SK-N-SH (cell line): ENCODE data around the gene LRRC15.

Experiments used
- EZH2phosphoT487 ChIP-seq: fragments of 200-600 bp; sonication (generic); IDR thresholded peaks from 2 replicates; pipeline ENCODE4 v1.6.1; 2017; ENCODE audit warnings: low read depth, mixed run types, mild to moderate bottlenecking, antibody characterized with exemption, moderate library complexity, borderline replicate concordance
- FOXM1 ChIP-seq: IDR thresholded peaks from 2 replicates; pipeline ENCODE4 v1.4.0; 2012; ENCODE audit warnings: low read depth, mild to moderate bottlenecking
- MXI1 ChIP-seq: IDR thresholded peaks from 2 replicates; pipeline ENCODE4 v1.6.1; 2012; ENCODE audit warnings: mild to moderate bottlenecking, low read depth, low read length, improper control_type of control experiment
- RAD21 ChIP-seq: IDR thresholded peaks from 2 replicates; pipeline ENCODE4 v1.6.1; 2012; ENCODE audit warnings: mild to moderate bottlenecking, low read length
- RCOR1 ChIP-seq: fragments of 150-350 bp; IDR thresholded peaks from 2 replicates; pipeline ENCODE4 v1.6.1; 2017; ENCODE audit warnings: antibody characterized with exemption, low read length
- SIN3A ChIP-seq: IDR thresholded peaks from 2 replicates; pipeline ENCODE4 v1.6.1; 2012; ENCODE audit warnings: low read depth, mild to moderate bottlenecking, low read length, moderate library complexity, borderline replicate concordance
- SMC3 ChIP-seq: IDR thresholded peaks from 2 replicates; pipeline ENCODE4 v1.6.1; 2012; ENCODE audit warnings: low read depth, low read length, improper control_type of control experiment
- TAF1 ChIP-seq: IDR thresholded peaks from 2 replicates; pipeline ENCODE4 v1.6.1; 2012; ENCODE audit warnings: low read depth, mild to moderate bottlenecking, low read length, moderate library complexity, borderline replicate concordance
- TF ChIP-seq, protein P1 (sequence below): fragments of 200-600 bp; sonication (generic); IDR thresholded peaks from 2 replicates; pipeline ENCODE4 v1.6.1; 2017; ENCODE audit warnings: antibody characterized with exemption, mild to moderate bottlenecking, moderate library complexity
- TF ChIP-seq, protein P2 (sequence below): IDR thresholded peaks from 2 replicates; pipeline ENCODE4 v1.6.1; 2012; ENCODE audit warnings: mild to moderate bottlenecking, low read depth, low read length, moderate library complexity
- TF ChIP-seq, protein P3 (sequence below): IDR thresholded peaks from 2 replicates; pipeline ENCODE4 v1.4.0; 2012; ENCODE audit warnings: low read depth, borderline replicate concordance
- TF ChIP-seq, protein P4 (sequence below): fragments of 150-350 bp; IDR thresholded peaks from 2 replicates; pipeline ENCODE4 v1.6.1; 2017; ENCODE audit warnings: antibody characterized with exemption, low read length, low read depth, borderline replicate concordance
- TF ChIP-seq, protein P5 (sequence below): IDR thresholded peaks from 2 replicates; pipeline ENCODE4 v1.4.0; 2012; ENCODE audit warnings: low read depth

DNA sequence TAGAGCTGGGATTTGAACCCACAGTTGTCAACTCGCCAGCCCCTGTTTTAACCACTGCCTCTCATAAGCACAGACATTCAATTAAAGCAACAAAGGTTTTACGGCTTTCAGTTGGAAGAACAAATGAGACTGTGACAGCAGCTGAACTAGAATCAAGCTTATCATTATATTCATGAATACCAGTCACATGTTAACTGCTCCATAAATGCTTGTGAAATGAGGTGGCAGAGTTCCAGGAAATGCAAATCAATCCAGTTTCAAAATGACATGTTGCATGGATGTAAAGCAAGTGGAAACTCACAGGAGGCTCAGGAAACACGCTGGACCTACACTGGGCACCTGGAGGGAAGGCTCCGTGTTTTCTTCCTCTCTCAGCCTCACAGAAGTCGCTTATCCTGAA, 25.7 kb upstream of the LRRC15 start:
- TF ChIP-seq EZH2phosphoT487 (no peak), RCOR1 (no peak), FOXM1 (no peak), SIN3A (no peak), SMC3 (no peak), MXI1 (no peak), TAF1 (no peak), RAD21 (no peak)
- TF ChIP-seq, protein P1, sequence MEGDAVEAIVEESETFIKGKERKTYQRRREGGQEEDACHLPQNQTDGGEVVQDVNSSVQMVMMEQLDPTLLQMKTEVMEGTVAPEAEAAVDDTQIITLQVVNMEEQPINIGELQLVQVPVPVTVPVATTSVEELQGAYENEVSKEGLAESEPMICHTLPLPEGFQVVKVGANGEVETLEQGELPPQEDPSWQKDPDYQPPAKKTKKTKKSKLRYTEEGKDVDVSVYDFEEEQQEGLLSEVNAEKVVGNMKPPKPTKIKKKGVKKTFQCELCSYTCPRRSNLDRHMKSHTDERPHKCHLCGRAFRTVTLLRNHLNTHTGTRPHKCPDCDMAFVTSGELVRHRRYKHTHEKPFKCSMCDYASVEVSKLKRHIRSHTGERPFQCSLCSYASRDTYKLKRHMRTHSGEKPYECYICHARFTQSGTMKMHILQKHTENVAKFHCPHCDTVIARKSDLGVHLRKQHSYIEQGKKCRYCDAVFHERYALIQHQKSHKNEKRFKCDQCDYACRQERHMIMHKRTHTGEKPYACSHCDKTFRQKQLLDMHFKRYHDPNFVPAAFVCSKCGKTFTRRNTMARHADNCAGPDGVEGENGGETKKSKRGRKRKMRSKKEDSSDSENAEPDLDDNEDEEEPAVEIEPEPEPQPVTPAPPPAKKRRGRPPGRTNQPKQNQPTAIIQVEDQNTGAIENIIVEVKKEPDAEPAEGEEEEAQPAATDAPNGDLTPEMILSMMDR, result no peak
- TF ChIP-seq, protein P2, sequence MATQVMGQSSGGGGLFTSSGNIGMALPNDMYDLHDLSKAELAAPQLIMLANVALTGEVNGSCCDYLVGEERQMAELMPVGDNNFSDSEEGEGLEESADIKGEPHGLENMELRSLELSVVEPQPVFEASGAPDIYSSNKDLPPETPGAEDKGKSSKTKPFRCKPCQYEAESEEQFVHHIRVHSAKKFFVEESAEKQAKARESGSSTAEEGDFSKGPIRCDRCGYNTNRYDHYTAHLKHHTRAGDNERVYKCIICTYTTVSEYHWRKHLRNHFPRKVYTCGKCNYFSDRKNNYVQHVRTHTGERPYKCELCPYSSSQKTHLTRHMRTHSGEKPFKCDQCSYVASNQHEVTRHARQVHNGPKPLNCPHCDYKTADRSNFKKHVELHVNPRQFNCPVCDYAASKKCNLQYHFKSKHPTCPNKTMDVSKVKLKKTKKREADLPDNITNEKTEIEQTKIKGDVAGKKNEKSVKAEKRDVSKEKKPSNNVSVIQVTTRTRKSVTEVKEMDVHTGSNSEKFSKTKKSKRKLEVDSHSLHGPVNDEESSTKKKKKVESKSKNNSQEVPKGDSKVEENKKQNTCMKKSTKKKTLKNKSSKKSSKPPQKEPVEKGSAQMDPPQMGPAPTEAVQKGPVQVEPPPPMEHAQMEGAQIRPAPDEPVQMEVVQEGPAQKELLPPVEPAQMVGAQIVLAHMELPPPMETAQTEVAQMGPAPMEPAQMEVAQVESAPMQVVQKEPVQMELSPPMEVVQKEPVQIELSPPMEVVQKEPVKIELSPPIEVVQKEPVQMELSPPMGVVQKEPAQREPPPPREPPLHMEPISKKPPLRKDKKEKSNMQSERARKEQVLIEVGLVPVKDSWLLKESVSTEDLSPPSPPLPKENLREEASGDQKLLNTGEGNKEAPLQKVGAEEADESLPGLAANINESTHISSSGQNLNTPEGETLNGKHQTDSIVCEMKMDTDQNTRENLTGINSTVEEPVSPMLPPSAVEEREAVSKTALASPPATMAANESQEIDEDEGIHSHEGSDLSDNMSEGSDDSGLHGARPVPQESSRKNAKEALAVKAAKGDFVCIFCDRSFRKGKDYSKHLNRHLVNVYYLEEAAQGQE, result no peak
- TF ChIP-seq, protein P3, sequence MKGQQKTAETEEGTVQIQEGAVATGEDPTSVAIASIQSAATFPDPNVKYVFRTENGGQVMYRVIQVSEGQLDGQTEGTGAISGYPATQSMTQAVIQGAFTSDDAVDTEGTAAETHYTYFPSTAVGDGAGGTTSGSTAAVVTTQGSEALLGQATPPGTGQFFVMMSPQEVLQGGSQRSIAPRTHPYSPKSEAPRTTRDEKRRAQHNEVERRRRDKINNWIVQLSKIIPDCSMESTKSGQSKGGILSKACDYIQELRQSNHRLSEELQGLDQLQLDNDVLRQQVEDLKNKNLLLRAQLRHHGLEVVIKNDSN, result no peak
- TF ChIP-seq, protein P4, sequence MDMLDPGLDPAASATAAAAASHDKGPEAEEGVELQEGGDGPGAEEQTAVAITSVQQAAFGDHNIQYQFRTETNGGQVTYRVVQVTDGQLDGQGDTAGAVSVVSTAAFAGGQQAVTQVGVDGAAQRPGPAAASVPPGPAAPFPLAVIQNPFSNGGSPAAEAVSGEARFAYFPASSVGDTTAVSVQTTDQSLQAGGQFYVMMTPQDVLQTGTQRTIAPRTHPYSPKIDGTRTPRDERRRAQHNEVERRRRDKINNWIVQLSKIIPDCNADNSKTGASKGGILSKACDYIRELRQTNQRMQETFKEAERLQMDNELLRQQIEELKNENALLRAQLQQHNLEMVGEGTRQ, result no peak
- TF ChIP-seq, protein P5, sequence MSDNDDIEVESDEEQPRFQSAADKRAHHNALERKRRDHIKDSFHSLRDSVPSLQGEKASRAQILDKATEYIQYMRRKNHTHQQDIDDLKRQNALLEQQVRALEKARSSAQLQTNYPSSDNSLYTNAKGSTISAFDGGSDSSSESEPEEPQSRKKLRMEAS, result no peak
